Suppressor macrophage treated with lipopolysaccharide for 1 hour (primary cell): ENCODE results near the gene HDC.

Experiments
- DNase-seq, 3 donors: peaks; one replicate each; pipeline ENCODE4 v3.0.0-alpha.2; 2020 to 2022

The HDC gene

DNA sequence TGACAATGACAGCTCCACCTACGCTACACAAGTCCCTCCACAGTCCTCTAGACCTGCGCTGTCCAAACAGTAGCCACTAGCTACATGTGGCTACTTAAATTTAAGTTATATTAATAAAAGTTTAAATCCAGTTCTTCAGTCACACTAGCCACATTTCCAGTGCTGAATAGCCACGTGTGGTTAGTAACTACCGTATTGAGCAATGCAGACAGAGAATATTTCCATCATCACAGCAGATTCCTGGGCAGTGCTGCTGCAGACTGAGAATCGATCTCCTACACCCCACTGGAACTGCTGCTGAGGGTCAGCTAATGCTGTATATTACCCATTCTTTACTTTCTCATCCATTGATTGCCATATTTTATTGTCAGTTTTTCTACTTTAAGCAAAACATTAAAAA is 40.9 kb downstream of the HDC start:
- no peak for DNase-seq

DNA sequence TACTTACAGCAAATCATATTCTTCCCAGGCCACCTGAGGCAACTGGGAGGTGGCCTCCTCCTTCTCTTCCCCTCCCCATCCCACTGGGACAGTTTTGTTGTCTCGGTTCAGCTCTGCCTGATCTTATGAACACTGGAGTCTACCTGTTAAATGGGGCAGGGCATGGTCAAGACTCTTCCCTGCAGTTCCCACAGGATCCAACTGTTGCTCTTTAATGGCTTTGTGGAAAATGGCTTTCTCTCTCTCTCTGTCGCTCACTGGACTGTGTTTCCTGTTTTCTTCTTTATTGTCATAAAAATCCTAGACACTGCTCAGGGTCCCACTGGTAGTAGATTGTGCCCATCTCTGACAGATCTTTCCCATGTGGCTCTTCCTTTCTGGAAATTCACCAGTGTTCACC is 43.3 kb downstream of the HDC start:
- DNase-seq, result no peak

DNA sequence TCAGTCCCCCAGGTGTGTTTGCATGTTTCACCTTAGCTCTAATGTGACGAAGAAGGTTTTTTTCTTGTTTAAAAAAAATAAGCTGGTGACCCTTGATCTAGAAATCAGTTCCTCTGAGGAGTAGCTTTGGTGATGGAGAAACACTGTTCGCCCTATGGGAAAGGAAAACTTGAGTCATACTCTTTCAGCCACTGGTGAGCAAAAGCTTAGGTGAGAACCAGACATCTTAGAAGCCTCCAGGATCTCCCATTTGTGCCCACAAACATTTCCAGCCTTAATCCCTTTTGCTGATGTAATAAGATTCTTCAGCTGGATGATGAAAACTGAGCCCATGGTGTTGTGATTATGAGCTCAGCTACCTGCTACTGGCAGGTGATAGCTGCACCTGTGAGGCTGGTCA is 45.7 kb downstream of the HDC start:
- no peak for DNase-seq

DNA sequence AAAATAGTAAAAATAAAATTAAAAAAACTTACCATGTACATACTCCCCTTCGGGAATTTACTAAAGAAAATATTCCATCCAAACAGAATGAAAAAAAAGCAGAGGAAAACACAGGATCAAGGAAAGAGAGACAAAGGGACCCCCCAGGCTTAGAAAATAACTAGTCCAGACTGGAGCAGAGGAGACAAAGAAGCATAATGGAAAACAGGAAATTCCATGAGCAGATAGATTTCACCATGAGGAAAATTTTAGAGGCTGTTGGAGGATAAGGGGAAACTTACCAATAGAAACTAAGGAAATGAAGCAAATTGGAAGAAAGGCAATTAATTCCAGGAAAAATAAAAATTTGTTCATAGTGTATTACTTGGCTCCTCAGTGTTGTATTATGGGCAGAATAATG is 46.8 kb downstream of the HDC start:
- no peak for DNase-seq

DNA sequence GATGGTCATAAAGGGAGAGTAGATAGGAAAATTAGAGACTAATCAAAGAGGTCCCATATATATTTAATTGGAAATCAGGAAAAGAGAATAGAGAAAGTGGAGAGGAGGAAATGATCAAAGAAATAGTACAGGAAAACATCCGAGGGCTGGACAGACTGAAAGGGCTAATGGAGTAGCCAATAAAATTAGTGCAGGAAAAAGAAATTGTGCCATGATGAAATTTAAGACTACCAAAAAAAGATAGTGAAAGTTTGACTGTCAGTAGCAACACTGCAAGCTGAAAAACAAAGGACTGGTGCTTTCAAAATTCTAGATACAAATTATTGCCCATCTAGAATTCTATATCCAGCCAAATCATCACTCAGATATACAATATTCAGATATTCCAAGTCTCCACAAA is 47.2 kb downstream of the HDC start:
- no peak for DNase-seq

DNA sequence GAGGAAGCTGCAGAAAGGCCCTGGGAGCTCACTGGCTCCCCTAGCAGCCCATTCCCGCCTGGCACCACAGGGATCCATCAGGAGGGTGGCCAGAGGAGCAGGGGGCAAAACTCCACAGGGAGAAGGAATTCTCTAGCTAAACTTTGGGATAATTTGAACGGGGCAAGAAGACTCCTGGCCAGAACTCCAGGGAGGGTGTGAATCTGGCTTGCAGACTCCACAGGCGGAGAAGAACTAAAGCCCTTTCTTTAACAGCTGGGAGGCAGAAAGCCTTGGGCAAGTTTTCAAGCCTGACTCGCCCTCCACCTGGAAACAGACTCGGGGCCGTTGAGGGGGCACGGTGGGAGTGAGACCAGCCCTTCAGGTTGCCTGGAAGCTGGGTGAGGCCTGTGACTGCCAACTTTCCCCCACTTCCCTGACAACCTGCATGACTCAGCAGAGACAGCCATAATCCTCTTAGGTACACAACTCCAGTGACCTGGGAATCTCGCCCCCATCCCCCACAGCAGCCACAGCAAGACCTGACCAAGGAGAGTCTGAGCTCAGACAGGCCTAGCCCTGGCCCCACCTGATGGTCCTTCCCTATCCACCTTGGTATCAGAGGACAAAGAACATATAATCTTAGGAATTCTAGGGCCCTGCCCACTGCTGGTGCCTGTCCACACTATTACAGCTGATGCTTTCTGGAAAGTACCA is 54.9 kb downstream of the HDC start:
- no peak for DNase-seq

DNA sequence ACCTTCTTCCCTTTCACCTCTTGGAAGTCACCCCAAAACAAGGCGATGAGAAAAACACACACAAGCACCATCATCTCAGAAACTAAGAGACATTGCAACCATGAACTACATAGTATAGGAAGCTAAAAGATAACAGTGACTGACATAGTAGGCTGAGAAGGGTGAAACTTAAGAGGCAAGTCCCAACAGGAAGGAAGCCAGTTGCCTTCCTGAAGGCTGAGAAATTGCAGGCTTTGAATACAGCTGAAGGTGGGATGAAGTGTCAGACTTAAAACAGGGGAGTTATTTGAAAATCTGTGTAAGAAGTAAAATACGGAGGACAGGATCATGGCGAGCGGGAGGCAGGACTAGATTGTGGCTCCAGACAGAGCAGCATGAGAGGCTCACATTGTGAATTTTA is 55.7 kb downstream of the HDC start:
- no peak for DNase-seq

DNA sequence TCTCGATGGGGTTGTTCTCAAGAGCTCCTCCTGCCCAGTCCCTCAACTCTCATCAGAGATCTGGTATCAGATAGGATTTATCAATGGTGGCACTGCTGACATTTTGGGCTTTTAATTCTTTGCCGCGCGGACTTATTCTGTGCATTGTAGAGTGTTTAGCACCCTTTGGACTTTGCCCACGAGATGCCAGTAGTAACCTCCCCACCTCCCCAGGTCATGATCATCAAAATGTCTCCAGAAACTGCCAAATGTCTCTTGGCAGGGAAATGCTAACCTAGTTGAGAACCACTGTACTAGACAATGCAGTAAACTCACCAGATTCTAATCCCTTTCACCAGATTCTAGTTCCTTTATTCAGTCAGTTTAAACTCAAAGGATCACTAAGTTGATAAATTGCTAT is 59.5 kb downstream of the HDC start:
- no peak for DNase-seq

DNA sequence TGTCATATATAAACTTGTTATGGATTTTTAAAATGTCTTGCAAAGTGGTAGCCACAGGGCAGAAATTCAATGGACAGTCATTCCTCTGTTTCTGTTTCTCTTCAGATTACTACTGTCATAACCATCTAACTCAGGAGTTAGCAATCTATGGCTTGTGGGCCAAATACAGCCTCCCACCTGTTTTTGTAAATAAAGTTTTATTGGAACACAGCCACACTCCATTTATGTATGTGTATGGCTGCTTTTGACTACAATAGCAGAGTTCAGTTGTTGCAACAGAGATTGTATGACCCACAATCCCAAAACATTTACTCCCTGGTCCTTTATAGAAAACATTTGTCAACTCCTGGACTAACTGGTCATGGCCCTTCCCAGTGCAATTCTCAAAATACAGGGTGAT is 63.5 kb downstream of the HDC start:
- no peak for DNase-seq

DNA sequence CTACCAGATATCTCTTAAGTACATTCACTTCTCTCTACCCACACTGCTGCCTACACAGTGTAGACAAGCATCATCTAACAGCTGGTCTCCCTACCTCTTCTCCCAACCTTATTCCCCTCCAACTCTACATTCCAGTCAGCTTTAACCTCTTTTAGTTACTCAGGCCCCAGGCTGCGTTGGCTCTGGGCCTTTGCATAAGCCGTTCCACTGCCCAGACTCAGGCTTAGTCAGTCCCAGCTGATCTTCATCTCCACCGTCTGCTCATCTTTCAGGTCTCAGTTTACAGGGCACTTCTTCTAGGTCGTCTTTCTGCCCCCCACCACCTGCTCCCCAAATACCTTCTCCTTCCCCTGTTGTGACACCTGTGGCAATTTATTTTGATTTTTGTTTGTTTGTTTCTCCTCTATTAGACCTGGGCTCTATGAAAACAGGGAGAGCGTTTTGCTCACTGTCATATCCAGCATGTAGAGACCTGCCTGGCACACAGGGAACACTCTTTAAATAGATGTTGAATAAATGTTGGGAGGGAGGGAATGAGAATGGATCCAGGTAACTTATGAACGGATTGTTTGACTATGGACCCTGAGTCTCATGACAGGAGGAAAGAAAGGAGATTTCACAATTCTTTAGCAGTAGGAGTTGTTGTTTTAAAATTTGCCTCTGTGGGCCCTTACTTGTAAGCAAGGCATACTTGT is 72.5 kb downstream of the HDC start:
- no peak for DNase-seq

DNA sequence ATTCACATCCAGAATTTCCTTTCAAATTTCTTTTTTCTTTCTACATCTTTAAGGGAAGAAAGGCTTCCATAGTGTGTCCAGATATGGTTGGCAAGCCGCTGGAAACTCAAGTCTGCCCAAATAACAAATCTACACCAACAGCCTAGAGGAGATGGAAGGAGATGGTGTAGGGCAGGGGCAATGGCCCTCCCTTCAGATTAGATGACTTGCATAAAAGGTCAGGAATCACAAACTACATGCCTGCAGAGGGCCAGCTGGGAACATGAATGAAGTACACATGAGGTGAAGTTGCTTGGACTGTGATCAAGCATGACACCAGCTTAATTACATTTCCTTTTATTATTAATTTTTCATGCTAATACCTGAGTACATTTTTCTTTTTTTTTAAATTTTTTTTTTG is 73.4 kb downstream of the HDC start:
- no peak for DNase-seq
